ENCODE results near the gene MOCOS. TPM values are rescaled to one million over a fixed set of nuclear protein-coding genes. Genes with fewer than 3 reads are reported as not detected.
"Not testable (repeated sequence)": the region's sequence is repeated elsewhere in the genome, so short reads cannot be mapped to it uniquely, and the experiment has no call there.

The MOCOS gene
- total RNA-seq, 1 donor from 2014 or later = 0.21 TPM

DNA sequence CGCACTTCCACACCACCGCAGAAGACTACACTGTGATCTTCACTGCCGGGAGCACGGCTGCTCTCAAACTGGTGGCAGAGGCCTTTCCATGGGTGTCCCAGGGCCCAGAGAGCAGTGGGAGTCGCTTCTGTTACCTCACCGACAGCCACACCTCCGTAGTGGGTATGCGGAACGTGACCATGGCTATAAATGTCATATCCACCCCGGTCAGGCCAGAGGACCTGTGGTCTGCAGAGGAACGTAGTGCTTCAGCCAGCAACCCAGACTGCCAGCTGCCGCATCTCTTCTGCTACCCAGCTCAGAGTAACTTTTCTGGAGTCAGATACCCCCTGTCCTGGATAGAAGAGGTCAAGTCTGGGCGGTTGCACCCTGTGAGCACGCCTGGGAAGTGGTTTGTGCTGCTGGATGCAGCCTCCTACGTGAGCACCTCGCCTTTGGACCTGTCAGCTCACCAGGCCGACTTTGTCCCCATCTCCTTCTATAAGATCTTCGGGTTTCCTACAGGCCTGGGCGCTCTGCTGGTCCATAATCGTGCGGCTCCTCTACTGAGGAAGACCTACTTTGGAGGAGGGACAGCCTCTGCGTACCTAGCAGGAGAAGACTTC is 12.5 kb downstream of the MOCOS start:
- Mint-ChIP-seq H3K27me3 (peaks cover 5% of the 10 kb centered on the region), H3K9me3 (no peaks in the 10 kb centered on the region), H3K36me3 (ENCODE audit: low read depth) (no peaks in the 10 kb centered on the region), H3K4me3 (no peak overlapping the region), H3K27ac (no peak overlapping the region), H3K4me1 (peaks cover 2% of the 10 kb centered on the region)
- DNase-seq = no peak
- intact Hi-C loops (cut with micrococcal nuclease) = no loop called here

DNA sequence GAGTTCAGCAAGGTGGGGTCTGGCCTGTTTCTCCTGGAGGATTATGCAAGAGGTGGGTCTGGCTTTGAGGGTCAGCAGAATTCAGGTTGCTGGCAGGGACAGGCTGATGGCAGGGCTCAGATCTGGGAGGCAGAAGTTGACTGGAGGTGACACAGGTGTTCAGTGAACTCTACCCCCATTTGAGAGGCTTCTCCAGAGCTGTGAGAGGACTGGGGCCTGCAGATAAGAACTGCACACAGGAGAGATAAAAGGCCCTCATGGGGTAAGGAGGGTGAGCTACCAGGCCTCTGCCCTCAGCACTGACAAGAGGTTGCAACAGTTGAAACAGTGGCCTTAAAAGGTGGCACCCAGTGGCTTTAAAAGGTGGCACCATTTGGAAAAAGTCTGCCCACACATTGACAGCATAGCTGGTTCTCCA is 13.1 kb downstream of the MOCOS start:
- Mint-ChIP-seq H3K36me3 (ENCODE audit: low read depth) (no peaks in the 10 kb centered on the region), H3K9me3 (no peaks in the 10 kb centered on the region), H3K27ac (no peak overlapping the region), H3K4me3 (no peak overlapping the region), H3K4me1 (peaks cover 2% of the 10 kb centered on the region), H3K27me3 (peaks cover 4% of the 10 kb centered on the region)
- intact Hi-C loops (cut with micrococcal nuclease) = no loop called here
- DNase-seq = no peak

DNA sequence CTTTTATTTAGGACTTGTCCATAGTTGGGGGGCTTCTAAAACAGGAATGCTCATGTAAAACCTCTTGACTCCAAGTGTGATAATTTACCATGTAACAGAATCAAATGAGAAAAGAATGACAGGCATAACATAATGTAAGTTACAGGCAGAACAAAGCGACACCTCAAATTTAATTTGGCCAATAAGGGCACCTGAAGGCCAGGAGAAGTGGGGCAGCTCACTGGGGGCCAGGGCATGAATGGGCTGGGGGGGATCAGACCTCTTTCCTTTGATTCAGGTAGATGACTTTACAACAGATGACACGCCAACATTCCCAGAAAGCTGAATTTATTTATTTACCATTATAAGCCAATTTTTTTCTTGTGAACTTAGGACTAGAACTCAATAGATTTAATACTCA is 14.5 kb downstream of the MOCOS start:
- DNase-seq = no peak
- no peak overlapping the region for H3K27ac Mint-ChIP-seq
- no peaks in the 10 kb centered on the region for H3K36me3 Mint-ChIP-seq (ENCODE audit: low read depth)
- H3K9me3 Mint-ChIP-seq = no peaks in the 10 kb centered on the region
- no peaks in the 10 kb centered on the region for H3K27me3 Mint-ChIP-seq
- H3K4me3 Mint-ChIP-seq = no peak overlapping the region
- H3K4me1 Mint-ChIP-seq = peaks cover 2% of the 10 kb centered on the region
- intact Hi-C loops (cut with micrococcal nuclease) = no loop called here

DNA sequence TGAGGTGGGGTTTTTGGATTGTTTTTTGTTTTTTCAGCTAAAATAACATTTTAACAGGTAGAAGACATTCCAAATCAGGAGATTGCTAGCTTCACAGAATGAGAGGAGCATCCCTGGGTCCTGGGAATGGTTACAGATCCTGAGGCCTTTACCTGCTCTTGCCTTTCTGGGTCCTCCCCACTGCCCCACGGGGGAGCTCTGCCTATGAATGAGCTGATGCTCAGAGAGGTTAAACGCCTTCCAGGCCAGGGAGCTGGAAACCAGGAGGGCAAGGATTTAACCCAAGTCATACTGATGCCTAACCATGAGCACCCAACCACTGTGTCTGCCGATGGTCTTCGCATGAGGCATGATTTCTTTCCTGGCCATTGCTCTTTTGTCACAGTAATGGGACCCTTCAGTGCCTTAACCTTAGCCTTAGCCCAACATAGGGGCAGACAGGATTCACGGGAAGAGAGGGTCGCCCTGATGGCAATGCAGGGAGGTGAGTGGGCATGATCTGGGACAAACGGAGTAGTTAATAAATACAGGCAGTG is 16.1 kb downstream of the MOCOS start:
- intact Hi-C loops (cut with micrococcal nuclease) = no loop called here
- no peak overlapping the region for H3K4me3 Mint-ChIP-seq
- H3K27ac Mint-ChIP-seq = no peak overlapping the region
- H3K4me1 Mint-ChIP-seq = peaks cover 2% of the 10 kb centered on the region
- H3K9me3 Mint-ChIP-seq = peaks cover 7% of the 10 kb centered on the region
- DNase-seq = no peak
- peaks cover 4% of the 10 kb centered on the region for H3K27me3 Mint-ChIP-seq
- H3K36me3 Mint-ChIP-seq (ENCODE audit: low read depth) = no peaks in the 10 kb centered on the region

DNA sequence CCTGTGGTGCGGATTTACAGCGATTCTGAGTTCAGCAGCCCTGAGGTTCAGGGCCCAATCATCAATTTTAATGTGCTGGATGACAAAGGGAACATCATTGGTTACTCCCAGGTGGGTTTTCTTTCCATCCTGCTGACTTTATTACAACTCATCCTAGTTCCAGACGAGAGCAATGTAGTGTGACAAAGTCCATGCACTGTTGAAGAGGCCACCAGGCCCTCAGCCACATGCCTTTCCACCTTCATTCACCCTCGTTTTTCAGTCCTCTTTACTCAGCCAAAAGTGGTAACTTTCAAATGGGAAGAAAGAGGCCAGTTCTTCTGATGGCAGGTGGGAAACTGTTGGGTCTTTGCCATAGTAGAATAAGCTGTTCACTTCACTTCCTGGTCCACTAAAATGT is 17.9 kb downstream of the MOCOS start:
- peaks cover 4% of the 10 kb centered on the region for H3K27me3 Mint-ChIP-seq
- peaks cover 7% of the 10 kb centered on the region for H3K9me3 Mint-ChIP-seq
- no peaks in the 10 kb centered on the region for H3K36me3 Mint-ChIP-seq (ENCODE audit: low read depth)
- no peak for DNase-seq
- H3K4me3 Mint-ChIP-seq = no peak overlapping the region
- intact Hi-C loops (cut with micrococcal nuclease) = no loop called here
- H3K27ac Mint-ChIP-seq = no peak overlapping the region
- no peaks in the 10 kb centered on the region for H3K4me1 Mint-ChIP-seq

DNA sequence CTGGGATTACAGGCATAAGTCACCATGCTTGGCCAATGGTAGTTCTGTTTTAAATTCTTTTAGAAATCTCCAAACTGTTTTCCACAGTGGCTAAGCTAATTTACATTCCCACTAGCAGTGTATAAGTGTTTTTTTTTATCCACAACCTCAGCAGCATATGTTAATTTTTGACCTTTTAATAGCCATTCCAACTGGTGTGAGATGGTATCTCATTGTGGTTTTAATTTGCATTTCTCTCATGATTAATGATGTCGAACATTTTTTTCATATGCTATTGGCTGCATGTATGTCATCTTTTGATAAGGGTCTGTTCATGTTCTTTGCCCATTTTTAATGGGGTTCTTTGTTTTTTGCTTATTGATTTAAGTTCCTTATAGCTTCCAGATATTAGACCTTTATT is 20.0 kb downstream of the MOCOS start:
- H3K9me3 Mint-ChIP-seq = peaks cover 7% of the 10 kb centered on the region
- H3K4me1 Mint-ChIP-seq = no peaks in the 10 kb centered on the region
- DNase-seq = no peak
- H3K27me3 Mint-ChIP-seq = peaks cover 4% of the 10 kb centered on the region
- H3K4me3 Mint-ChIP-seq = no peak overlapping the region
- no peaks in the 10 kb centered on the region for H3K36me3 Mint-ChIP-seq (ENCODE audit: low read depth)
- intact Hi-C loops (cut with micrococcal nuclease) = no loop called here
- H3K27ac Mint-ChIP-seq = no peak overlapping the region

DNA sequence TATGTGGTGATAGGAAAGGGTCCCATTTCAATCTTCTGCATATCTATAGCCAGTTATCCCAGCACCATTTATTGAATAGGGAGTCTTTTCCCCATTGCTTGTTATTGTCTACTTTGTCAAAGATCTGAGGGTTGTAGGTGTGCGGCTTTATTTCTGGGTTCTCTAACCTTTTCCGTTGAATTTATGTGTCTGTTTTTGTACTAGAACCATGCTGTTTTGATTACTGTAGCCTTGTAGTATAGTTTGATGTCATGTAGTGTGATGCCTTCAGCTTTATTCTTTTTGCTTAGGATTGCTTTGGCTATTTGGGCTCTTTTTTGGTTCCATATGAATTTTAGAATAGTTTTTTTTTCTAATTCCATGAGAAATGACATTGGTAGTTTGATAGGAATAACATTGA is 20.7 kb downstream of the MOCOS start:
- H3K27ac Mint-ChIP-seq; H3K4me1 Mint-ChIP-seq; intact Hi-C loops (cut with micrococcal nuclease); H3K9me3 Mint-ChIP-seq; H3K27me3 Mint-ChIP-seq; H3K4me3 Mint-ChIP-seq; H3K36me3 Mint-ChIP-seq (ENCODE audit: low read depth); DNase-seq: not testable (repeated sequence)

DNA sequence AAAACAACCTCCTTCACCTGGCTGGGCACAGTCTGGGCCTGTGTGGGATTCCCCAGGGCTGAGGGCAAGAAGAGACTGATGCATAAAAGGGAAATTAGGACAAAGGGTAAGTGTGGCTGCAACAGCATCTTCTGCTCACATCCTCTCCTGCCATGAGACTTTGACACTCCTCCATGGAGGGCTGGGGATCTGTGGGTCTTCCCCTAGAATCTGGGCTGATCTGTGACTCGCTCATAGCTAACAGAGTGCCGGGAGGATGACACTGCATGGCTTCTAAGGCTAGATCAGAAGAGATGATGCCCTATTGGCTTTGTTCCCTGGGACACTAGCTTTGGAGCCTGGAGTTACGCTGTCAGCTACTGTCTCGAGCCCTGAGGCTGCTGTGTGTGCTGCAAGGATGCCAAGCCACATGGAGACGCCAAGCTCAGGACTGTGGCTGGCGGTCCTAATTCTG is 24.3 kb downstream of the MOCOS start:
- intact Hi-C loops (cut with micrococcal nuclease) = no loop called here
- Mint-ChIP-seq H3K4me3 (no peak overlapping the region), H3K27me3 (peaks cover 4% of the 10 kb centered on the region), H3K9me3 (peaks cover 7% of the 10 kb centered on the region), H3K4me1 (no peaks in the 10 kb centered on the region), H3K36me3 (ENCODE audit: low read depth) (no peaks in the 10 kb centered on the region), H3K27ac (no peak overlapping the region)
- DNase-seq = peak; percentile 35

DNA sequence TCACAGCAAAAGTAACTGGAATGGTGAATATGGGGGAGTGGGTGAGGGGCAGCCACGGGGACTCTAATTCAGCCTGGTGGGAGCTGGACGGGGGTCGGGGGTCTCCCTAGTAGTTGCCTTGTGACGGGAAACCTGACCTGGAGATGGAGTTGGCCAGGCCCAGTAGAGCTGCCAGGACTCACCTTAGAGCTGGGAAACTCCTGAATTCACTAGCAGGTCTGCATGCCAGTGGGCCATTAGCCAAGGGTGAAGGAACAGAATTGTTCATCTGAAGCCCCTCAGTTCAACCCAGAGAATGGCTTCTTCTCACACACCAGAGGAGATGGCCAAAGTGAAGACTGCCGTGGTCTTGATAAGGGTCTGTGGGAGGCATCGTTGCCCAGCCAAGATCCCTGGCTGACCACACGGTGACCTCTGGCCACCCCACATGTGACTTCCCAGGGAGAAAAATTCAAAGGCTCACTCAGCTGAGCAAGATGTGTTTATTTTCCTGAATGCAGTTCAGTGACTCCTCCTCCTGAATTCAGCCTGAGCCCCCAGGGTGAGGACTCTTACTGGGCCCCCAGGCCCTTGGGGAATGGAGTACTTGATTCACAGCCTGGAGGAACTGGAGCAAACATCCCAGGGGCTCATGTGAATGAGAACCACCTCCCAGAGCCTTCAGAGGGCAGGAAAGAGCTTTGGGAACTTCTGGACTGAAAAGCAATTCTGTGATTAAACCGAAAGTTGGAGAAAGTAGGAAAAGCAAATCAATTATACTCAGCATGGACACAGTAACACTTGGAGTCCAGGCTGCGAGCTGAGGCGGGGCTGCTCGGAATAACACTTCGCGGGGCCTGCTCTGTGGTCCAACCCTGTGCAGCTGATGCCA is 25.2 kb downstream of the MOCOS start:
- intact Hi-C loops (cut with micrococcal nuclease) = no loop called here
- peak; percentile 34 for DNase-seq
- Mint-ChIP-seq H3K9me3 (peaks cover 6% of the 10 kb centered on the region), H3K4me1 (no peaks in the 10 kb centered on the region), H3K27me3 (peaks cover 4% of the 10 kb centered on the region), H3K36me3 (ENCODE audit: low read depth) (no peaks in the 10 kb centered on the region), H3K4me3 (no peak overlapping the region), H3K27ac (no peak overlapping the region)

DNA sequence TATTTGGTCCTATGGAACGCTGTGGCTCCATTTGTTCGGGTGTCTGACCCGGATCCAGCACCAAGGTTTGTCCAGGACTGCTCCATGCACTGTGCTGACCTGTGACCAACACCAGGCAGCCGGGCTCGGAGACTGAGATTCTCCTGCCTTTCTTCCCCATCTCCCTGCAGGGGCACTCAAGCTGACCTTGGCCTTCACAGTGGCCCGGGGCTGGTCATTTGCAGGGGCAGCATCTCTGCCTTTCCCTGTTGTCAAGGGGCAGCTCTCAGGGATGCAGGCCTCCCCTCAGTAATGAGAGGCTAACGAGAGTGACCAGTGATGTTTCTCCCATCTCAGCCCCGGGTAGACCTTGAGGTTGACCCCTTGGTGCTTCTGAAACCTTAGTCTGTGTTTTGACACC is 27.5 kb downstream of the MOCOS start:
- Mint-ChIP-seq H3K36me3 (ENCODE audit: low read depth) (no peaks in the 10 kb centered on the region), H3K27me3 (no peaks in the 10 kb centered on the region), H3K4me3 (no peak overlapping the region), H3K4me1 (no peaks in the 10 kb centered on the region), H3K27ac (no peak overlapping the region), H3K9me3 (no peaks in the 10 kb centered on the region)
- peak; percentile 33 for DNase-seq
- intact Hi-C loops (cut with micrococcal nuclease) = no loop called here

DNA sequence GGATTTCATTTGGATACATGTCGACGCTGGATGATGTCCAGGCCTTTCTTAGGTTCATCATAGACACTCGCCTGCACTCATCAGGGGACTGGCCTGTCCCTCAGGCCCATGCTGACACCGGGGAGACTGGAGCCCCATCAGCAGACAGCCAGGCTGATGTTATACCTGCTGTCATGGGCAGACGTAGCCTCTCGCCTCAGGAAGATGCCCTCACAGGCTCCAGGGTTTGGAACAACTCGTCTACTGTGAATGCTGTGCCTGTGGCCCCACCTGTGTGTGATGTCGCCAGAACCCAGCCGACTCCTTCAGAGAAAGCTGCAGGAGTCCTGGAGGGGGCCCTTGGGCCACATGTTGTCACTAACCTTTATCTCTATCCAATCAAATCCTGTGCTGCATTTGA is 28.3 kb downstream of the MOCOS start:
- intact Hi-C loops (cut with micrococcal nuclease) = no loop called here
- Mint-ChIP-seq H3K36me3 (ENCODE audit: low read depth) (no peaks in the 10 kb centered on the region), H3K4me1 (no peaks in the 10 kb centered on the region), H3K4me3 (no peak overlapping the region), H3K9me3 (no peaks in the 10 kb centered on the region), H3K27me3 (no peaks in the 10 kb centered on the region), H3K27ac (no peak overlapping the region)
- peak; percentile 44 for DNase-seq

DNA sequence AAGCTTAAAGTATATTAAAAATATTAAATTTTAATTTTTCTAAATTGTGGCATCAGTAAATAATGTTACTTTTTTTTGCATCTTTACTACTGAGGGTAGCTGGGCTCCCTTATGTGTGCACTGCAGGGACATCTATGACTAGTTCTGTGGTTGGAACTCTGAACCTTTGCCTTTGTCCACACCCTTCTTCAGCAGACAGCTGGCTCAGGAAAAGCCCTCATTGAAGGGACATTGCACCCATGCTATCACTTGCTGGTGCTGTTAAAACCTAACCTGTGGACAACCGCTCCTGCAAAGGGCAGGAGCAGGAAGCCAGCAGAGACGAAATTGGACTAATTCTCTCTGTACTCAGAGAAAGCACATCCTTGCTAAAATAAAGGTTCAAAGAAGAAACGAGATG is 30.1 kb downstream of the MOCOS start:
- DNase-seq = peak; percentile 46
- H3K4me3 Mint-ChIP-seq = no peak overlapping the region

DNA sequence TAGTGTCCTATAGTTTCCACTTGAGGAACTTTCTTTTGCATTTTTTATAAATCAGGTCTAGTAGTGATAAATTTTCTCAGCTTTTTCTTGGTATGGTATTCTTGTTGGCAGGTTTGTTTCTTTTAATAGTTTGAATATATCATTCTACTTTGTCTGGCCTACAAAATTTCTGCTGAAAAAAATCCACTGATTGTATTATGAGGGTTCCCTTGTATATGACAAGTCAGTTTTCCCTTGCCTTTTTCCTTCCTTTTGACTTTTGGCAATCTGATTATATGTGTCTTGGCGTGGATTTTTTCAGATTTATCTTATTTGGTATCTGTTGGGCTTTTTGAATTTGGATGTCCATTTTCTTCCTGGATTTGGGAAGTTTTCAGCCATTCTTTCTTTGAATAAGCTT is 41.9 kb downstream of the MOCOS start:
- intact Hi-C loops (cut with micrococcal nuclease) = no loop called here
- no peaks in the 10 kb centered on the region for H3K36me3 Mint-ChIP-seq (ENCODE audit: low read depth)

More for the DNA sequence above, 30.1 kb downstream of the MOCOS start:
- Mint-ChIP-seq H3K36me3 (ENCODE audit: low read depth) (no peaks in the 10 kb centered on the region), H3K9me3 (no peaks in the 10 kb centered on the region), H3K27me3 (no peaks in the 10 kb centered on the region), H3K4me1 (no peaks in the 10 kb centered on the region), H3K27ac (no peak overlapping the region)
- intact Hi-C loops (cut with micrococcal nuclease) = no loop called here

DNA sequence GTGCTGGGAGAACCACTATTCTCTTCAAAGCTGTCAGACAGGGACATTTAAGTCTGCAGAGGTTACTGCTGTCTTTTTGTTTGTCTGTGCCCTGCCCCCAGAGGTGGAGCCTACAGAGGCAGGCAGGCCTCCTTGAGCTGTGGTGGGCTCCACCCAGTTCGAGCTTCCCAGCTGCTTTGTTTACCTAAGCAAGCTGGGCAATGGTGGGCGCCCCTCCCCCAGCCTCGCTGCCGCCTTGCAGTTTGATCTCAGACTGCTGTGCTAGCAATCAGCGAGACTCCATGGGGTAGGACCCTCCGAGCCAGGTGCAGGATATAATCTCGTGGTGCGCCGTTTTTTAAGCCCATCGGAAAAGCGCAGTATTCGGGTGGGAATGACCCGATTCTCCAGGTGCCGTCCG is 53.2 kb downstream of the MOCOS start:
- intact Hi-C loops (cut with micrococcal nuclease); H3K27me3 Mint-ChIP-seq; DNase-seq; H3K9me3 Mint-ChIP-seq; H3K4me3 Mint-ChIP-seq; H3K36me3 Mint-ChIP-seq (ENCODE audit: low read depth); H3K27ac Mint-ChIP-seq; H3K4me1 Mint-ChIP-seq: not testable (repeated sequence)

More for the DNA sequence above, 41.9 kb downstream of the MOCOS start:
- Mint-ChIP-seq H3K4me3 (no peak overlapping the region), H3K4me1 (no peaks in the 10 kb centered on the region), H3K9me3 (peaks cover 26% of the 10 kb centered on the region), H3K27me3 (peaks cover 12% of the 10 kb centered on the region), H3K27ac (no peak overlapping the region)
- no peak for DNase-seq

Data from activated CD4-positive, alpha-beta T cell treated with anti-CD3 and anti-CD28 coated beads, Interleukin-2, amount 10 ng/mL, durations not matched to agents 24 days and 14 days (primary cell).